CD14-positive monocyte (primary cell): ENCODE results near the gene CHORDC1. TPM values are rescaled to one million over a fixed set of nuclear protein-coding genes. Genes with fewer than 3 reads are reported as not detected.

Experiments
- DNase-seq, 3 donors: peaks; one replicate each; pipeline ENCODE4 v3.0.0-alpha.2; 2011 to 2022
- H2AFZ ChIP-seq: 2 replicates; pipeline ENCODE4 v1.6.0; 2012; ENCODE audit warnings: mild to moderate bottlenecking, low read depth, low read length, inconsistent platforms; ENCODE audit not compliant: insufficient read depth, poor library complexity, severe bottlenecking
- H3K27ac ChIP-seq, 2 donors: 1 replicate in 1 of 2; 2 replicates in 1 of 2; pipeline ENCODE4 v1.5.1; 2012 to 2013; ENCODE audit warnings: low read length in 2 of 2, control low read depth in 1 of 2, inconsistent platforms in 1 of 2, low read depth in 1 of 2, mild to moderate bottlenecking in 1 of 2
- H3K27me3 ChIP-seq, 2 donors: one replicate each; pipeline versions ENCODE4 v1.6.0 to v1.6.1; 2011 to 2013; ENCODE audit warnings: low read length in 2 of 2; ENCODE audit not compliant: control insufficient read depth in 2 of 2, insufficient read depth in 2 of 2
- H3K36me3 ChIP-seq, 2 donors: replicated peaks in 1 of 2; 1 replicate in 1 of 2; 2 replicates in 1 of 2; pipeline versions ENCODE4 v1.5.1 to v1.6.1; 2012 to 2013; ENCODE audit warnings: low read length in 2 of 2, control low read depth in 1 of 2, inconsistent platforms in 1 of 2, mild to moderate bottlenecking in 1 of 2; ENCODE audit not compliant: insufficient read depth in 2 of 2, control insufficient read depth in 1 of 2
- H3K4me1 ChIP-seq, 2 donors: 1 replicate in 1 of 2; 2 replicates in 1 of 2; pipeline versions ENCODE4 v1.5.1 to v1.6.1; 2012 to 2013; ENCODE audit warnings: low read length in 2 of 2, control low read depth in 1 of 2, inconsistent platforms in 1 of 2, mild to moderate bottlenecking in 1 of 2, moderate library complexity in 1 of 2; ENCODE audit not compliant: insufficient read depth in 2 of 2, control insufficient read depth in 1 of 2
- H3K4me2 ChIP-seq: replicated peaks from 2 replicates; pipeline ENCODE3; 2012; ENCODE audit warnings: low read length, moderate library complexity, mild to moderate bottlenecking; ENCODE audit not compliant: poor library complexity, severe bottlenecking; ENCODE audit errors: extremely low read depth
- H3K4me3 ChIP-seq, 3 experiments: fragments of 200-600 bp in 1 of 3; sonication (generic) in 1 of 3; replicated peaks in 1 of 3; 1 replicate in 2 of 3; 2 replicates in 1 of 3; pipeline ENCODE4 v1.5.1; 2011 to 2013; ENCODE audit warnings: low read length in 3 of 3, mild to moderate bottlenecking in 3 of 3, control low read depth in 2 of 3, low read depth in 2 of 3, inconsistent platforms in 1 of 3, moderate library complexity in 1 of 3
- H3K79me2 ChIP-seq: 2 replicates; pipeline ENCODE4 v1.6.0; 2012; ENCODE audit warnings: mild to moderate bottlenecking, control low read depth, inconsistent platforms, low read length, moderate library complexity; ENCODE audit not compliant: insufficient read depth
- H3K9ac ChIP-seq: 2 replicates; pipeline ENCODE4 v1.6.0; 2017; ENCODE audit warnings: low read length, mild to moderate bottlenecking; ENCODE audit not compliant: insufficient read depth, poor library complexity, severe bottlenecking
- H3K9me3 ChIP-seq, 2 donors: replicated peaks in 1 of 2; 1 replicate in 1 of 2; 2 replicates in 1 of 2; pipeline versions ENCODE4 v1.5.1 to v1.6.1; 2012 to 2013; ENCODE audit warnings: low read length in 2 of 2, control low read depth in 1 of 2; ENCODE audit not compliant: control insufficient read depth in 1 of 2, insufficient read depth in 1 of 2
- H4K20me1 ChIP-seq: 2 replicates; pipeline ENCODE4 v1.6.0; 2012; ENCODE audit warnings: mild to moderate bottlenecking, low read length, control low read depth, moderate library complexity; ENCODE audit not compliant: insufficient read depth
- H3K27ac Mint-ChIP-seq, 7 donors: one replicate each; pipeline ENCODE4 v1.8.0; 2020; ENCODE audit warnings: mild to moderate bottlenecking in 7 of 7, mixed read lengths in 7 of 7, moderate library complexity in 6 of 7, inconsistent platforms in 2 of 7
- H3K27me3 Mint-ChIP-seq, 3 donors: one replicate each; pipeline ENCODE4 v1.8.0; 2021 to 2022; ENCODE audit warnings: low read depth in 3 of 3, mild to moderate bottlenecking in 3 of 3, mixed read lengths in 3 of 3, moderate library complexity in 3 of 3, inconsistent platforms in 1 of 3
- H3K36me3 Mint-ChIP-seq, 2 donors: one replicate each; pipeline ENCODE4 v1.8.0; 2020; ENCODE audit warnings: mixed read lengths in 2 of 2, inconsistent platforms in 1 of 2, mild to moderate bottlenecking in 1 of 2
- H3K4me1 Mint-ChIP-seq: one replicate; pipeline ENCODE4 v1.8.0; 2020; ENCODE audit warnings: mild to moderate bottlenecking, mixed read lengths
- H3K4me3 Mint-ChIP-seq, 2 donors: one replicate each; pipeline ENCODE4 v1.8.0; 2020; ENCODE audit warnings: mild to moderate bottlenecking in 2 of 2, mixed read lengths in 2 of 2, moderate library complexity in 1 of 2
- H3K9me3 Mint-ChIP-seq, 7 donors: one replicate each; pipeline ENCODE4 v1.8.0; 2020 to 2022; ENCODE audit warnings: mixed read lengths in 7 of 7, mild to moderate bottlenecking in 6 of 7, moderate library complexity in 6 of 7, inconsistent platforms in 2 of 7
- WGBS: methylation state at CpG from one replicate; pipeline ENCODE4 v1.1.5; 2013; ENCODE audit warnings: missing lambda C conversion rate; ENCODE audit not compliant: insufficient coverage; 5-methylcytosine and 5-hydroxymethylcytosine counted together
- intact Hi-C, 2 donors: fragments of 100-400 bp; cut with micrococcal nuclease; formaldehyde crosslinking; loops; one replicate each; pipeline versions ENCODE4 v1.15.0 to v1.15.1; 2023
- polyA minus RNA-seq: library from RNA; depleted of rRNA, polyadenylated mRNA; stranded (reverse); fragments of >200 nt; gene quantifications from 2 replicates; pipeline ENCODE4 v1.2.3, GENCODE V29; 2012
- polyA plus RNA-seq, 3 donors: library from polyadenylated mRNA; depleted of rRNA in 1 of 3; unstranded in 2 of 3; stranded (reverse) in 1 of 3; fragments of 300-500 nt in 2 of 3; fragments of >200 nt in 1 of 3; fragmentation: Illumina TruSeq in 2 of 3; gene quantifications; 1 replicate in 2 of 3; 2 replicates in 1 of 3; pipeline ENCODE4 v1.2.3, GENCODE V29; 2012 to 2021
- total RNA-seq, 12 experiments: library from RNA in 1 of 12; stranded (reverse) in 1 of 12; fragments of 120-200 nt in 1 of 12; gene quantifications; one replicate each; pipeline ENCODE4 v1.2.4 and lab custom pipeline; 2013 to 2026; ENCODE audit warnings: mixed read lengths in 6 of 12, inconsistent platforms in 1 of 12
- TF ChIP-seq, protein P1 (sequence below): fragments of 200-600 bp; IDR thresholded peaks from one replicate; pipeline ENCODE4 v1.8.0; 2022; ENCODE audit warnings: antibody characterized with exemption, mild to moderate bottlenecking

Gene CHORDC1
- total RNA-seq (2013) = 23.5 TPM
- 10 to 100 TPM in 1 of 3 donors, 1 to 10 TPM in 2; 4.2 to 15.4 (median 8.4) TPM for polyA plus RNA-seq
- 20.5 and 22.3 TPM in 2 replicates for polyA minus RNA-seq
- total RNA-seq (lab: John Stamatoyannopoulos, UW) = 51.4 to 469 (median 83.2) reads per million in 11 experiments

DNA sequence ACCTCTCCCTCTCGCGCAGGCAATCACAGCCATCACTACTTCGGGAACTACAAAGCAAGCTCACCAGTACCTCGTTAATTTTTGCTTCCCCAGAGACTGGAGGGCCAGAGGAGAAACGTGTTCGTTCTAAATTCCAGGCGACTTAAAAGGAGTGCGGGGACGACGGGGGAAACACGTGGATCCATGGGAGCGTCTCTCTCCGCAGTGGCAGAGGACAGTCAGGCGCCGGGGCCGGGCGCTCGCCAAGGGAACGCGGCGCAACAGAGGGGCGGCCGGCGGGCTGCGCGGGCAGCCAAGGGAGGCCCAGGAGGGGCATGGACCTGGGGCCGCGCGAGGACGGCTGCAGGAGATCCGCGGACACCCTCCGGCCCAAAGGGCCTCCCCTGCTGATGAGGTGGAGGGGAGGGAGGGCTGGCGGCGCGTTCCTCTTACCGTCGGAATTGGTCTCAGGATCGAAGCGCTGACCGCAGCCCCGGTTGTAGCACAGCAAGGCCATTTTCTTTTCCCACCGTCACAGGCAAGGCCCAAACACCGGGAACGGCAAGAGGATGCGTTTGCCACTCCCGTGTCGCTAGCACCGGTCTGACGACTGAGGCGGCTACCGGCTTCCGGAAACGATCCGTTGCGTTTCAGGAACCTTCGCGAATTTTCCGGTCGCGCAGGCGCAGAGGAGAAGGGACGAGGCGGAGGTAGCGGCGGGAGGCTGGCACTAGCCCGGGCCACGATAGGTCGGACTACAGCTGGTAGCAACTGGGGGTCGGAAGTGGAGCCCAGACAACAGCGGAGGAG, at the start of gene CHORDC1:
Gene CHORDC1 (minus strand): TSS at position 591 of the 789 bp plus-strand sequence. CDS start 95 bp downstream, at position 496.
- intact Hi-C loops = no loop called here
- Mint-ChIP-seq H3K27me3 (no peaks in the 10 kb centered on the region), H3K27ac (peak within 1 kb of the TSS; percentile 86 to 95 (median 91)), H3K36me3 (peaks cover 8 to 11% of the 10 kb centered on the region in 2 donors), H3K4me3 (peak within 1 kb of the TSS; percentile 98 to 99), H3K4me1 (peaks cover 42% of the 10 kb centered on the region), H3K9me3 (no peaks in the 10 kb centered on the region)
- WGBS = under 1% methylated on average over 68 of the region's 71 CpGs
- H3K9me3 ChIP-seq = no peaks in the 10 kb centered on the region
- DNase-seq = peak; percentile 81 to 85 (median 84)
- TF ChIP-seq, protein P1, sequence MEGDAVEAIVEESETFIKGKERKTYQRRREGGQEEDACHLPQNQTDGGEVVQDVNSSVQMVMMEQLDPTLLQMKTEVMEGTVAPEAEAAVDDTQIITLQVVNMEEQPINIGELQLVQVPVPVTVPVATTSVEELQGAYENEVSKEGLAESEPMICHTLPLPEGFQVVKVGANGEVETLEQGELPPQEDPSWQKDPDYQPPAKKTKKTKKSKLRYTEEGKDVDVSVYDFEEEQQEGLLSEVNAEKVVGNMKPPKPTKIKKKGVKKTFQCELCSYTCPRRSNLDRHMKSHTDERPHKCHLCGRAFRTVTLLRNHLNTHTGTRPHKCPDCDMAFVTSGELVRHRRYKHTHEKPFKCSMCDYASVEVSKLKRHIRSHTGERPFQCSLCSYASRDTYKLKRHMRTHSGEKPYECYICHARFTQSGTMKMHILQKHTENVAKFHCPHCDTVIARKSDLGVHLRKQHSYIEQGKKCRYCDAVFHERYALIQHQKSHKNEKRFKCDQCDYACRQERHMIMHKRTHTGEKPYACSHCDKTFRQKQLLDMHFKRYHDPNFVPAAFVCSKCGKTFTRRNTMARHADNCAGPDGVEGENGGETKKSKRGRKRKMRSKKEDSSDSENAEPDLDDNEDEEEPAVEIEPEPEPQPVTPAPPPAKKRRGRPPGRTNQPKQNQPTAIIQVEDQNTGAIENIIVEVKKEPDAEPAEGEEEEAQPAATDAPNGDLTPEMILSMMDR = no peak
- H3K4me2 ChIP-seq = peak within 1 kb of the TSS; percentile 83
- H3K4me1 ChIP-seq = peaks cover 15 to 27% of the 10 kb centered on the region in 2 donors
- no peaks in the 10 kb centered on the region for H3K27me3 ChIP-seq
- peak within 1 kb of the TSS; percentile 69 to 80 (median 77) for H3K4me3 ChIP-seq
- H2AFZ ChIP-seq = peak within 1 kb of the TSS; percentile 95
- H3K27ac ChIP-seq = peak within 1 kb of the TSS; percentile 67 to 87
- H4K20me1 ChIP-seq = peaks cover 43% of the 10 kb centered on the region
- H3K79me2 ChIP-seq = peaks cover 63% of the 10 kb centered on the region
- peak within 1 kb of the TSS; percentile 81 for H3K9ac ChIP-seq
- H3K36me3 ChIP-seq = no peaks in the 10 kb centered on the region

DNA sequence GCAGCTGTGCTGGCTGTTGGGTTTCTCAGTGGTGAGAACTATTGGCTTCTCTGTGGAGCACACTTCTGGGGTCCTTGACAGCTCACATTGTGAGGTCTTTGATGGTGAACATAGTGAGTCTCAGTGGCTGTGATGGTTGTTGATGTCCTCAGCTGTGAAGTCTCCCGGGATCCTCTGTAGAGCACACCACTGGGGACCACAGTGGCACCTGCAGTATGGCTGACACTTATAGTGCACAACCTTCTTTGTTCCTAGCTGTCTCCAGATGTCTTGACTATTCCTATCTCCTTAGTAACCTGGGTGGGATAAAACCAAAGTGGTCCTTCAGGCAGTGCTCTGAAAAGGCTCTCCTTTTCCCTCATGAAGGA, 34.3 kb upstream of the CHORDC1 start:
- Histone ChIP-seq H3K27ac (no peak overlapping the region), H2AFZ (no peak overlapping the region), H3K4me1 (no peaks in the 10 kb centered on the region), H4K20me1 (no peaks in the 10 kb centered on the region), H3K36me3 (no peaks in the 10 kb centered on the region), H3K9me3 (no peaks in the 10 kb centered on the region), H3K4me2 (no peak overlapping the region), H3K27me3 (no peaks in the 10 kb centered on the region), H3K4me3 (no peak overlapping the region), H3K79me2 (no peaks in the 10 kb centered on the region), H3K9ac (no peak overlapping the region)
- Mint-ChIP-seq H3K4me1 (no peaks in the 10 kb centered on the region), H3K4me3 (no peak overlapping the region), H3K9me3 (peaks cover 0 to 3% (median 0%) of the 10 kb centered on the region in 7 donors), H3K27me3 (peaks cover 0 to 6% (median 5%) of the 10 kb centered on the region in 3 donors), H3K36me3 (no peaks in the 10 kb centered on the region), H3K27ac (no peak overlapping the region)
- intact Hi-C loops = no loop called here
- DNase-seq = no peak
- TF ChIP-seq, protein P1 = no peak
- 83% methylated on average over 1 of the region's 1 CpG for WGBS
